AG10803 (cell line): ENCODE results near the gene ARHGEF2.

Experiments used
- DNase-seq: peaks from one replicate; pipeline ENCODE4 v3.0.0; 2010; ENCODE audit warnings: low read depth
- H3K4me3 ChIP-seq: 2 replicates; pipeline ENCODE4 v1.5.1; 2011; ENCODE audit warnings: mild to moderate bottlenecking, low read length, control low read depth
- TF ChIP-seq, protein P1 (sequence below): conservative IDR thresholded peaks from 2 replicates; pipeline ENCODE4 v1.5.1; 2011; ENCODE audit warnings: mild to moderate bottlenecking, low read length, control low read depth, inconsistent platforms

ARHGEF2 gene

DNA sequence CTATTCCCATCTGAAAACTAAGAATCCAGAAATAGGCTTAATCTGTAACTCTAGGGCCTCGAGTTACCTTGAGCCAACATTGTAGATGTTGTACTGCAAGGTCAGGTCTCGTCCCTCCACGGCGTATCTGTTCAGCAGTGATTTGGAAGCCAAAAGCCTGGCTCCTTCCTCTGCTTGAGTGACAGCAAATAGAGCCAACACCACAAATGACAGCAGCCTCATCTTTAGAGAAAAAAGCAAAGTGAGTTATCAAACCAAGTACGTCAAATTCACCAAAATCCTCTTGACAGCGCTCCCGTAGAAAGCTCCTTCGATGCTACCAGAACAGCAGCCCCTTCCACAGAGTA lies 41.6 kb upstream of the ARHGEF2 start:
- TF ChIP-seq, protein P1, sequence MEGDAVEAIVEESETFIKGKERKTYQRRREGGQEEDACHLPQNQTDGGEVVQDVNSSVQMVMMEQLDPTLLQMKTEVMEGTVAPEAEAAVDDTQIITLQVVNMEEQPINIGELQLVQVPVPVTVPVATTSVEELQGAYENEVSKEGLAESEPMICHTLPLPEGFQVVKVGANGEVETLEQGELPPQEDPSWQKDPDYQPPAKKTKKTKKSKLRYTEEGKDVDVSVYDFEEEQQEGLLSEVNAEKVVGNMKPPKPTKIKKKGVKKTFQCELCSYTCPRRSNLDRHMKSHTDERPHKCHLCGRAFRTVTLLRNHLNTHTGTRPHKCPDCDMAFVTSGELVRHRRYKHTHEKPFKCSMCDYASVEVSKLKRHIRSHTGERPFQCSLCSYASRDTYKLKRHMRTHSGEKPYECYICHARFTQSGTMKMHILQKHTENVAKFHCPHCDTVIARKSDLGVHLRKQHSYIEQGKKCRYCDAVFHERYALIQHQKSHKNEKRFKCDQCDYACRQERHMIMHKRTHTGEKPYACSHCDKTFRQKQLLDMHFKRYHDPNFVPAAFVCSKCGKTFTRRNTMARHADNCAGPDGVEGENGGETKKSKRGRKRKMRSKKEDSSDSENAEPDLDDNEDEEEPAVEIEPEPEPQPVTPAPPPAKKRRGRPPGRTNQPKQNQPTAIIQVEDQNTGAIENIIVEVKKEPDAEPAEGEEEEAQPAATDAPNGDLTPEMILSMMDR = no peak
- H3K4me3 ChIP-seq = peak overlapping the region; percentile 86
- no peak for DNase-seq

DNA sequence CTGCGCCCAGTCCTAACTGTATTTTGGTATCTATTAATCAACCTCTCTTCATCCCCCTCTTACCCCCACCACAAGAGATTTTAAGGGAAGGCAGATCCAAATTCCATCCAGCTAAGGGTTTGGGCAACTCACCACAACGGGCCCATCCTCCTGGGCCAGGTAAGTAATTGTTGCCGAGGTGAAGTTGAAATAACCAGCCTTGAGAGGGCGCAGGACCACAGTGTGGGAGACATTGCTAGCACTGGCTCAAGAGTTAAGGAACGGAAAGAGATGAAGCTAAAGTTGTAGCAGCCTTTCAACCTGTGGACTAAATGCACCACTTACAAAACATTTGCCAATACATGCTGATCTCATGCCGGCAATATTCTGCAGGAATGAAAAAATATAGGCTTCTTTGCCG lies 36.5 kb upstream of the ARHGEF2 start:
- H3K4me3 ChIP-seq = no peak overlapping the region
- TF ChIP-seq, protein P1 = no peak
- no peak for DNase-seq

DNA sequence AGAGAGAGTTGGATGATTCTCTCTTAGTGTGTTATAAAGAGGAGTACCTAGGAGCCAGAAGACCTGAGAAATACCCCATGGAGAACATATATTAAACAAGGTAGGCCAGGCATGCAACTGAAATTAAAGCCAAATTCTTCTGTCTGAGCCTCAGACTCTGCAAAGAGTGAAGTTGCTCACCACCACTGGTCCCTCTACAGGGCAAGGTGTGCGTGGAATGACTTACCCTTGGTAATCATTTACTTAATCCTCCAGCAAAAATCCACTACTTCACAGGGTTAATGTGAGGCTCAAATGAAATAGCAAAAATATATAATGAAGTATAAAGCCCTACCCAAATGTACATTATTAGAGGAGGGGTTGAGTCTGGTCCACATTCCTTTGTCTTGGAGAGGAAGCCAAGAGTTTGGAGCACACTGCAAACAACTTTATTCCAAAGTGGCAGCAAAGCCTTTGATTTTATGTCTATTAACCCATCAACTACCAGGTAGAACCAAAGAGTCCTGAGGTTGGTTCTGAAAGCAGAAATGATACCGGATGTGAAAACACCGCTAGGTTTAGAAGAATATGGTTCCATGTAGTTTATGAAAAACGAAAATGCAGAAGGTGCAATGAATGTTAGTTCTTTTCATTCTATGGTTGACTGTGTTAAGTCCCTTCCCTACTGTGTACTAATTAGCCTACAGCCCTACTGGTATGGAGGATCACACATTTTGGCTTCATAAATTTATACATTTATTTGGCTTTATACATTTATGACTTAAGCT lies 33.9 kb upstream of the ARHGEF2 start:
- DNase-seq = no peak
- TF ChIP-seq, protein P1 = no peak
- no peak overlapping the region for H3K4me3 ChIP-seq

DNA sequence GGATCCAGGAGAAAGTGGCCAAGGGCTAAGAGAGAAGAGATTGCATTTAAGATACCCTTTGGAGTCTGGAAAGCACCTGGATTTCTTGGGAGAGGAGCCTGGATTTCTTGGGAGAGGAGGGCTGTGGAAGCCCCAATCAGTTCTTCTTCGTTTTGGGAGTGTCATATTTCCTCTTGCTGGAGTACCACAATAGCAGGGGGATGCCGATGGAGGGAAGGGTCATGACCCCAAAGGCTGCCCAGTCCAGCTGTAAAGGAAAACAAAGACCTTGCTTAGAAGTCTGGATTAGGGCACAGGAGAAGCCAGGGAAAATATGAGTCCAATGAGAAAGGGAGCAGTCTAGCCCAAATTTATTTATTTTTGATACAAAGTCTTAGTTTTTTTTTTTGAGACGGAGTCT lies 31.1 kb upstream of the ARHGEF2 start:
- H3K4me3 ChIP-seq = no peak overlapping the region
- no peak for DNase-seq
- TF ChIP-seq, protein P1 = no peak

DNA sequence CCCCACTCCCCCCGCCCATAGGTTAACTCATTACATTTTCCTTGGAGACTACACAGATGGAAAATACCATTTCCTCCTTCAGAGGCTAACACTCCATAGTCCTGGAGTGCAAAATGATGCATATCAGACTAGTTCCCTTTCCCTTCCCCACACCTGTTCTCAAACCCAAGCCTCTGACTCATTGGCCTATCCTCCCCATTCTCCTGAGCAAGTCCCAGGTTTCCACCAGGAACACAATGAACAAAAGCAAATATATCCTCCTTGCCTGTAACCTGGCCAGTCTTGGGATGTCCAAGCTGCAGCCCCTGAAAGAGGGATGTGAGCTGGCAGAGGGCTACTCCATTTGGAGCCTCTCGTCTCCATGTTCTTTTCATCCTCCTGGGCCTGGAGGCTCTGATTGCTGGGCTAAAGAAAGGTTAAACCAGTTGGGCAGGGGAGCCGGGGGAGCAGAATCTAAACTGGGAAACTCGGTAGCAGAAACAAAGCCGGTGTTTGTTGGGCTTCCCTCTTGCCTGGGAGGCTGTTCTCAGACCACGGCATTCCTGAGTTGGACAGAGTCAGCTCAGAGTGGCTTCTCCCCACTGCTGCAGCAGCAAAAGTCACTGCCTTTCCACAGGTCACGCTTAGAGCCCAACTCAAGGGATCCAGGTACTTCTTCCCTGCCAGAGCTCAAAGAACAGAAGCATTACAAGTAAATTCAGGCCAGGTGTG lies 28.5 kb upstream of the ARHGEF2 start:
- TF ChIP-seq, protein P1 = no peak
- H3K4me3 ChIP-seq = no peak overlapping the region

DNA sequence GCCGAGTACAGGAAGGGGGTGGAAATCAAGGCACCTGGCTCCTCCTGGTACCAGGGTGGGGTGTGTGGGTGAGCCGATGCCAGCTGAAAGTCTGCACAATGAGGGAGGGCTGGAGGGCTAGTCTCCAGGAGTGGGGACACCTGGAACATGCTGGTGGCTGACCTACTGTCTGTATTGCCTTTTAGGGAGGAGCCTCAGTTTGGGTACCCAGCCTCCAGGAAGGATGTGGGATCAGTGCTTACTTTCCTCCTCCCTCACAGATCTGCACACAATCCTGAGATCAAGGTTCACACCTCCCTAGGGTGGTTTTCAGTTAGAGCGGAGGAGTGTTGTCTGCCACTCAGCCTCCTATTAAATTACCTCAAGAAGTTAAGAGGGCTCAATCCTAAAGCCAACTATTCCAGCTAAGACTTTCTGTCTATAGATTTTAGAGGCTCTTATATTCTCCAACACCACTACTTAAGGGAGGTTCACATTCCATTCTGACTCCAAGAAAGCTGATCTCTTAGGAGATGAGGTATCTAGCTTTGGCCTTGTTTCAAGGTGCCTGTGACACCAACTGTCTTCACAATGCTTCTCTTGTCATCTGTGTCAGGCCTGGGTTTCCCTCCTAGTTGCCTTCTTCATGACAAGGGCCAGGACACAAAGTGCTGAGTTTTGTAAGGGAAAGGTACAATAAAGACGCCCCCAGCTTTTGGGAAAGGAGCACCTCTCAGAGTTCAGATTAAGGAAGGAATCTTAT lies 26.7 kb upstream of the ARHGEF2 start:
- no peak overlapping the region for H3K4me3 ChIP-seq
- DNase-seq = no peak
- TF ChIP-seq, protein P1 = no peak

More for the DNA sequence above, 28.5 kb upstream of the ARHGEF2 start:
- no peak for DNase-seq

DNA sequence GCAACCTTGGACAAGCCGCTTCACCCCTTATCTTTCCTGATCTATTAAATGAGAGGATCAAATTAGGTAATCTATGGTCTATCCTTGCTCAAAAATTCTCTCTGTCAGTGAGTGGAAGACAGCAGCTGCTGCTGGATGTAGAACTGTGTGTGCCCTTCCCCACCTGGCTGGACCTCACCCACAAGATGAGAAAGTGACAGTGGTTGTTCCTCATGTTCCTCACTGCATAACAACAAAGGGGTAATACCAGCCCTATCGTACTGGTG lies 25.5 kb upstream of the ARHGEF2 start:
- DNase-seq = no peak
- no peak overlapping the region for H3K4me3 ChIP-seq
- TF ChIP-seq, protein P1 = no peak
